HepG2 (cell line): ENCODE measurements around the gene EZH2. TPM values are rescaled to one million over a fixed set of nuclear protein-coding genes. Genes with fewer than 3 reads are reported as not detected.

Source experiments
- ATAC-seq: fragments of 200-7000 bp; cut with Tn5 transposase; 3 replicates; pipeline ENCODE4 v1.9.1; 2020; ENCODE audit warnings: mild to moderate bottlenecking, moderate library complexity
- Bru-seq: library from RNA; stranded (reverse); fragments of 400-500 nt; gene quantifications from one replicate; lab custom pipeline; 2021; lab: Mats Ljungman, UMichigan
- BruChase-seq, 2 experiments: library from RNA; stranded (reverse); fragments of 400-500 nt; gene quantifications; one replicate each; lab custom pipeline; 2021; lab: Mats Ljungman, UMichigan
- BruUV-seq: library from RNA; stranded (reverse); fragments of 400-500 nt; replicated peaks from 2 replicates; lab custom pipeline; 2021; lab: Mats Ljungman, UMichigan
- CTCF ChIA-PET: fragments of 300-600 bp; formaldehyde crosslinking; extraction: SDS; loops from one replicate; lab custom pipeline; 2021; ENCODE audit warnings: low total read pairs, inconsistent platforms, low intra/inter-chr PET ratio; lab: Yijun Ruan, JAX
- POLR2A ChIA-PET: fragments of 350-600 bp; sonication (Branson Sonifier 250); formaldehyde crosslinking; loops from one replicate; lab custom pipeline; 2020; ENCODE audit warnings: antibody characterized with exemption, inconsistent platforms; lab: Yijun Ruan, JAX
- DNase-seq: peaks from one replicate; pipeline ENCODE4 v3.0.0-alpha.2; 2015; ENCODE audit warnings: low spot score
- FAIRE-seq: peaks from 3 replicates; lab custom pipeline; 2011; peaks lifted over from hg19 to GRCh38; lab: Jason Lieb, UNC
- H2AFZ ChIP-seq: one replicate; pipeline ENCODE4 v1.6.1; 2011; ENCODE audit warnings: low read length, inconsistent platforms
- H3K27ac ChIP-seq: fragments of 300-600 bp; 3 replicates; pipeline ENCODE4 v1.8.0; 2011; ENCODE audit warnings: mixed run types, mild to moderate bottlenecking, mixed read lengths, low read length, inconsistent platforms; ENCODE audit not compliant: insufficient read depth; ENCODE audit errors: extremely low read length
- H3K27me3 ChIP-seq, 2 experiments: fragments of 200-600 bp in 1 of 2; 2 replicates in 1 of 2; 3 replicates in 1 of 2; pipeline versions ENCODE4 v1.6.0 to v1.8.0; 2011; ENCODE audit warnings: low read length in 2 of 2, mild to moderate bottlenecking in 2 of 2, moderate library complexity in 2 of 2, inconsistent platforms in 1 of 2; ENCODE audit not compliant: insufficient read depth in 2 of 2, control insufficient read depth in 1 of 2
- H3K36me3 ChIP-seq, 2 experiments: fragments of 200-600 bp in 1 of 2; replicated peaks in 1 of 2; 2 replicates in 1 of 2; 3 replicates in 1 of 2; pipeline versions ENCODE4 v1.5.1 to v1.8.0; 2011; ENCODE audit warnings: low read length in 2 of 2, inconsistent platforms in 1 of 2; ENCODE audit not compliant: insufficient read depth in 2 of 2, control insufficient read depth in 1 of 2
- H3K4me1 ChIP-seq: 2 replicates; pipeline ENCODE4 v1.5.1; 2012; ENCODE audit warnings: low read length, inconsistent platforms; ENCODE audit not compliant: insufficient read depth
- H3K4me2 ChIP-seq: 2 replicates; pipeline ENCODE4 v1.6.0; 2011; ENCODE audit warnings: low read depth, low read length, inconsistent platforms
- H3K4me3 ChIP-seq, 3 experiments: fragments of 200-600 bp in 1 of 3; sonication (generic), shearing (Covaris generic) in 1 of 3; replicated peaks in 1 of 3; 2 replicates each; pipeline ENCODE4 v1.5.1; 2011 to 2016; ENCODE audit warnings: low read length in 3 of 3, inconsistent platforms in 2 of 3, low read depth in 2 of 3, mild to moderate bottlenecking in 2 of 3, control low read depth in 1 of 3, mixed read lengths in 1 of 3; ENCODE audit not compliant: insufficient read depth in 1 of 3
- H3K79me2 ChIP-seq: one replicate; pipeline ENCODE4 v1.6.1; 2011; ENCODE audit warnings: low read length, inconsistent platforms; ENCODE audit not compliant: insufficient read depth
- H3K9ac ChIP-seq: 2 replicates; pipeline ENCODE4 v1.6.0; 2011; ENCODE audit warnings: mild to moderate bottlenecking, low read depth, low read length, inconsistent platforms; ENCODE audit not compliant: insufficient read depth
- H3K9me3 ChIP-seq: 2 replicates; pipeline ENCODE4 v1.5.1; 2012; ENCODE audit warnings: mild to moderate bottlenecking, low read length
- H4K20me1 ChIP-seq: 2 replicates; pipeline ENCODE4 v1.6.0; 2011; ENCODE audit warnings: inconsistent platforms, mild to moderate bottlenecking, low read length, moderate library complexity; ENCODE audit not compliant: insufficient read depth
- CBFB ChIP-seq: sonication (generic); formaldehyde crosslinking; IDR thresholded peaks from 2 replicates; pipeline ENCODE4 v1.4.0; 2020; ENCODE audit warnings: missing genetic modification reagents
- LCORL ChIP-seq, 2 experiments: fragments of 450-650 bp in 1 of 2; sonication (generic) in 1 of 2; formaldehyde crosslinking in 1 of 2; IDR thresholded peaks; 2 replicates each; pipeline versions ENCODE4 v1.5.0 to v1.6.1; 2017 to 2020; ENCODE audit warnings: antibody characterized with exemption in 1 of 2, missing genetic modification reagents in 1 of 2
- MYC ChIP-seq: sonication (generic); formaldehyde crosslinking; IDR thresholded peaks from 2 replicates; pipeline ENCODE4 v1.9.0; 2021; ENCODE audit warnings: missing genetic modification reagents, borderline replicate concordance
- POLR2A ChIP-seq, 2 experiments: IDR thresholded peaks; 2 replicates each; pipeline ENCODE4 v1.6.1; 2011; ENCODE audit warnings: low read depth in 2 of 2, low read length in 2 of 2, mild to moderate bottlenecking in 1 of 2, moderate library complexity in 1 of 2; ENCODE audit not compliant: insufficient read depth in 1 of 2
- POLR2G ChIP-seq: fragments of 200-400 bp; formaldehyde crosslinking; IDR thresholded peaks from 2 replicates; pipeline ENCODE4 v1.6.1; 2018; ENCODE audit warnings: mild to moderate bottlenecking, low read depth, low read length, moderate library complexity
- SIN3B ChIP-seq: fragments of 150-350 bp; IDR thresholded peaks from 2 replicates; pipeline ENCODE4 v1.6.1; 2014; ENCODE audit warnings: low read length
- ZNF326 ChIP-seq: sonication (generic); formaldehyde crosslinking; IDR thresholded peaks from 2 replicates; pipeline ENCODE4 v1.4.0; 2020; ENCODE audit warnings: missing genetic modification reagents, borderline replicate concordance
- ZNF772 ChIP-seq: sonication (generic); formaldehyde crosslinking; IDR thresholded peaks from 2 replicates; pipeline ENCODE4 v1.5.0; 2020; ENCODE audit warnings: mild to moderate bottlenecking, missing genetic modification reagents
- WGBS: methylation state at CpG from one replicate; pipeline ENCODE4 v1.1.6; 2017; ENCODE audit warnings: low lambda C conversion rate; 5-methylcytosine and 5-hydroxymethylcytosine counted together
- in situ Hi-C: cut with HindIII; loops from 2 replicates; pipeline ENCODE4 v1.10.0; 2017; ENCODE audit warnings: low pct_unique_long_range_greater_than_20kb; ENCODE audit not compliant: extremely low pct_ligation_motif_present
- intact Hi-C: fragments of 100-400 bp; cut with micrococcal nuclease; formaldehyde crosslinking; loops from one replicate; pipeline ENCODE4 v1.10.0; 2022; ENCODE audit not compliant: unreplicated experiment
- long read RNA-seq, 2 experiments: library from RNA in 1 of 2; library from polyadenylated mRNA in 1 of 2; stranded (forward) in 1 of 2; unstranded in 1 of 2; transcript quantifications; one replicate each; pipeline ENCODE4 v2.0.0, GENCODE V29; 2019 to 2022
- polyA minus RNA-seq, 3 experiments: library from RNA; depleted of rRNA, polyadenylated mRNA; stranded (reverse); fragments of >200 nt; gene quantifications; 2 replicates each; pipeline ENCODE4 v1.2.3, GENCODE V29; 2011; ENCODE audit warnings: low replicate concordance in 1 of 3
- polyA plus RNA-seq, 8 experiments: library from polyadenylated mRNA; depleted of rRNA in 3 of 8; stranded (reverse) in 7 of 8; unstranded in 1 of 8; fragments of >200 nt; fragmentation: Illumina TruSeq in 4 of 8; extraction: Trizol in 4 of 8; gene quantifications; 2 replicates each; pipeline versions ENCODE4 v1.2.1 to v1.2.3, GENCODE V29; 2011 to 2016; ENCODE audit warnings: low read depth in 4 of 8, missing spikeins in 1 of 8, mixed read lengths in 1 of 8; ENCODE audit not compliant: insufficient read depth in 1 of 8
- total RNA-seq, 5 experiments: library from RNA; depleted of rRNA; stranded (reverse); fragments of >200 nt; fragmentation: Illumina TruSeq; extraction: Trizol; gene quantifications; 2 replicates each; pipeline ENCODE4 v1.2.3, GENCODE V29; 2016; ENCODE audit warnings: low read depth in 1 of 5
- TF ChIP-seq, protein P1 (sequence below), 2 experiments: fragments of 450-650 bp in 1 of 2; sonication (generic) in 1 of 2; formaldehyde crosslinking in 1 of 2; IDR thresholded peaks; 2 replicates each; pipeline versions ENCODE4 v1.6.1 to v1.8.0; 2016 to 2022; ENCODE audit warnings: antibody characterized with exemption in 1 of 2, mild to moderate bottlenecking in 1 of 2, missing genetic modification reagents in 1 of 2

EZH2 gene
- total RNA-seq (2016; rRNA removed; fragmentation: Illumina TruSeq; extraction: Trizol) (30.4 and 34.3 TPM in 2 replicates), polyA plus RNA-seq (2011; rRNA removed) (18.2 and 26.0 TPM in 2 replicates), polyA minus RNA-seq (2011; rRNA and poly(A)+ RNA removed; ENCODE audit: low replicate concordance) (7.3 and 35.4 TPM in 2 replicates), Bru-seq, nascent RNA (percentile 81 among the genes with signal in this experiment), BruChase-seq, experiment 1, labeled RNA remaining after a 6-hour chase (percentile 83 among the genes with signal in this experiment), BruChase-seq, experiment 2, labeled RNA remaining after a 2-hour chase (percentile 88 among the genes with signal in this experiment)
- 13.9 and 14.3 TPM in 2 replicates for total RNA-seq (2016; cell fraction: cytosol; rRNA removed; fragmentation: Illumina TruSeq; extraction: Trizol; ENCODE audit: low read depth)
- 29.1 and 32.6 TPM in 2 replicates for total RNA-seq (2016; cell fraction: insoluble cytoplasmic fraction; rRNA removed; fragmentation: Illumina TruSeq; extraction: Trizol)
- total RNA-seq (2016; cell fraction: membrane; rRNA removed; fragmentation: Illumina TruSeq; extraction: Trizol) = 15.3 and 18.4 TPM in 2 replicates
- total RNA-seq (2016; cell fraction: nucleus; rRNA removed; fragmentation: Illumina TruSeq; extraction: Trizol) = 42.5 and 46.2 TPM in 2 replicates
- polyA plus RNA-seq (2011; cell fraction: cytosol; rRNA removed) = 8.4 and 9.7 TPM in 2 replicates
- polyA plus RNA-seq (2011; cell fraction: nucleus; rRNA removed) = 45.8 and 55.1 TPM in 2 replicates
- polyA plus RNA-seq (2012) = 13.6 and 17.0 TPM in 2 replicates
- 5.1 and 5.3 TPM in 2 replicates for polyA plus RNA-seq (2016; cell fraction: cytosol; fragmentation: Illumina TruSeq; extraction: Trizol; ENCODE audit: low read depth)
- 36.1 and 37.6 TPM in 2 replicates for polyA plus RNA-seq (2016; cell fraction: insoluble cytoplasmic fraction; fragmentation: Illumina TruSeq; extraction: Trizol; ENCODE audit: low read depth)
- 9.1 and 10.1 TPM in 2 replicates for polyA plus RNA-seq (2016; cell fraction: membrane; fragmentation: Illumina TruSeq; extraction: Trizol; ENCODE audit: low read depth)
- 84.1 and 90.6 TPM in 2 replicates for polyA plus RNA-seq (2016; cell fraction: nucleus; fragmentation: Illumina TruSeq; extraction: Trizol; ENCODE audit: insufficient read depth, low read depth)
- 6.2 and 7.2 TPM in 2 replicates for polyA minus RNA-seq (2011; cell fraction: cytosol; rRNA and poly(A)+ RNA removed)
- polyA minus RNA-seq (2011; cell fraction: nucleus; rRNA and poly(A)+ RNA removed) = 42.3 and 48.2 TPM in 2 replicates
- long read RNA-seq, experiment 1, partial matches to known transcripts = 3 of 19 reads
- long read RNA-seq, experiment 1, other reads (novel, unspliced or antisense) = 5 of 19 reads
- long read RNA-seq, experiment 2, partial matches to known transcripts = 9 of 18 reads
- long read RNA-seq, experiment 2, other reads (novel, unspliced or antisense) = 4 of 18 reads

DNA sequence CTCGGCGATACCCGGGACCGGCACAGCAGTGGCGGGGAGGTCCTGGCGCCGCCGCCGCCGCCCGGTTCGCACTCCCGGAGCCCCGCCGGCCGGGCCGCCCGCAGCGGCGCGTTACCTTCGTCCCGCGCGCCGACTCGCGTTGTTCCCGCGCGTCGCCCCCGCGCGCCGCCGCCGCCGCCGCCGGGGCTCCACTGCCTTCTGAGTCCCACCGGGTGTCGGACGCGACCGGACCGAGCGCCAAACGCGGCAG is at the start of gene EZH2:
EZH2 (minus strand) TSS at position 243 of the 250 bp plus-strand sequence. CDS start 36,993 bp downstream, outside the sequence.
- ChIA-PET POLR2A (interaction anchor here (0.7 to 1.2 kb wide), 2 partner anchors 57 to 70 kb away, joined by 4 to 5 read pairs; no protein-coding TSS in a partner anchor), CTCF (no interaction called here)
- ATAC-seq (no peak; the same call in 2 of the 3 replicates), FAIRE-seq (no peak), DNase-seq (no peak)
- Histone ChIP-seq H4K20me1 (no peaks in the 10 kb centered on the region), H2AFZ (no peak within 1 kb of the TSS), H3K9ac (peak within 1 kb of the TSS; percentile 84), H3K4me2 (peak within 1 kb of the TSS; percentile 75), H3K4me1 (peaks cover 29% of the 10 kb centered on the region), H3K27ac (peak within 1 kb of the TSS; percentile 95), H3K27me3 (no peaks in the 10 kb centered on the region), H3K4me3 (peak within 1 kb of the TSS; percentile 87 to 99 (median 98)), H3K79me2 (peaks cover 45% of the 10 kb centered on the region), H3K9me3 (no peaks in the 10 kb centered on the region), H3K36me3 (no peaks in the 10 kb centered on the region)
- no TSS peak for BruUV-seq
- WGBS = no CpG with 5 or more reads among the region's 50 CpGs
- intact Hi-C loops = loop anchor here (5.0 kb wide), 1 partner anchor 78 kb away; no protein-coding TSS in a partner anchor
- in situ Hi-C loops = no loop called here
- TF ChIP-seq MYC (CRISPR knock-in tag) (no peak), CBFB (0 out of 2 replicates have a peak, but pooled peaks have one; percentile 13), LCORL (IDR thresholded peaks at IDR 0.05) (no peak), LCORL (CRISPR knock-in tag; IDR thresholded peaks at IDR 0.05) (no peak), POLR2A (IDR thresholded peaks at IDR 0.05; ENCODE audit: insufficient read depth in 1 of 2, low read depth in 2 of 2, low read length in 2 of 2) (0 out of 4 replicates have a peak, but pooled peaks have one; percentile 15 to 78), POLR2G (peak; percentile 81; the same call in 1 of the 2 replicates), ZNF326 (CRISPR knock-in tag) (no peak), ZNF772 (no peak), SIN3B (0 out of 2 replicates have a peak, but pooled peaks have one; percentile 43)
- TF ChIP-seq, protein P1, sequence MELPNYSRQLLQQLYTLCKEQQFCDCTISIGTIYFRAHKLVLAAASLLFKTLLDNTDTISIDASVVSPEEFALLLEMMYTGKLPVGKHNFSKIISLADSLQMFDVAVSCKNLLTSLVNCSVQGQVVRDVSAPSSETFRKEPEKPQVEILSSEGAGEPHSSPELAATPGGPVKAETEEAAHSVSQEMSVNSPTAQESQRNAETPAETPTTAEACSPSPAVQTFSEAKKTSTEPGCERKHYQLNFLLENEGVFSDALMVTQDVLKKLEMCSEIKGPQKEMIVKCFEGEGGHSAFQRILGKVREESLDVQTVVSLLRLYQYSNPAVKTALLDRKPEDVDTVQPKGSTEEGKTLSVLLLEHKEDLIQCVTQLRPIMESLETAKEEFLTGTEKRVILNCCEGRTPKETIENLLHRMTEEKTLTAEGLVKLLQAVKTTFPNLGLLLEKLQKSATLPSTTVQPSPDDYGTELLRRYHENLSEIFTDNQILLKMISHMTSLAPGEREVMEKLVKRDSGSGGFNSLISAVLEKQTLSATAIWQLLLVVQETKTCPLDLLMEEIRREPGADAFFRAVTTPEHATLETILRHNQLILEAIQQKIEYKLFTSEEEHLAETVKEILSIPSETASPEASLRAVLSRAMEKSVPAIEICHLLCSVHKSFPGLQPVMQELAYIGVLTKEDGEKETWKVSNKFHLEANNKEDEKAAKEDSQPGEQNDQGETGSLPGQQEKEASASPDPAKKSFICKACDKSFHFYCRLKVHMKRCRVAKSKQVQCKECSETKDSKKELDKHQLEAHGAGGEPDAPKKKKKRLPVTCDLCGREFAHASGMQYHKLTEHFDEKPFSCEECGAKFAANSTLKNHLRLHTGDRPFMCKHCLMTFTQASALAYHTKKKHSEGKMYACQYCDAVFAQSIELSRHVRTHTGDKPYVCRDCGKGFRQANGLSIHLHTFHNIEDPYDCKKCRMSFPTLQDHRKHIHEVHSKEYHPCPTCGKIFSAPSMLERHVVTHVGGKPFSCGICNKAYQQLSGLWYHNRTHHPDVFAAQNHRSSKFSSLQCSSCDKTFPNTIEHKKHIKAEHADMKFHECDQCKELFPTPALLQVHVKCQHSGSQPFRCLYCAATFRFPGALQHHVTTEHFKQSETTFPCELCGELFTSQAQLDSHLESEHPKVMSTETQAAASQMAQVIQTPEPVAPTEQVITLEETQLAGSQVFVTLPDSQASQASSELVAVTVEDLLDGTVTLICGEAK (IDR thresholded peaks at IDR 0.05) = no peak
- TF ChIP-seq, protein P1 (CRISPR knock-in tag; IDR thresholded peaks at IDR 0.05) = no peak
